Esophagus (tissue), 2 donors: ENCODE measurements around the gene LHFPL4. TPM values are rescaled to one million over a fixed set of nuclear protein-coding genes. Genes with fewer than 3 reads are reported as not detected.

Source experiments
- H3K27ac ChIP-seq, 2 donors: one replicate each; pipeline ENCODE4 v1.5.1; 2013; ENCODE audit warnings: low read depth in 2 of 2, mild to moderate bottlenecking in 2 of 2, inconsistent platforms in 1 of 2, low read length in 1 of 2, moderate library complexity in 1 of 2
- H3K27me3 ChIP-seq, 2 donors: one replicate each; pipeline ENCODE4 v1.6.1; 2013; ENCODE audit warnings: low read length in 2 of 2, control low read depth in 1 of 2, mild to moderate bottlenecking in 1 of 2; ENCODE audit not compliant: insufficient read depth in 2 of 2, control insufficient read depth in 1 of 2
- H3K36me3 ChIP-seq, 2 donors: one replicate each; pipeline ENCODE4 v1.6.1; 2013; ENCODE audit warnings: low read length in 1 of 2; ENCODE audit not compliant: control insufficient read depth in 2 of 2, insufficient read depth in 2 of 2
- H3K4me1 ChIP-seq, 2 donors: one replicate each; pipeline ENCODE4 v1.6.1; 2013; ENCODE audit warnings: low read length in 1 of 2; ENCODE audit not compliant: control insufficient read depth in 2 of 2, insufficient read depth in 2 of 2
- H3K4me3 ChIP-seq, 2 donors: one replicate each; pipeline ENCODE4 v1.5.1; 2013; ENCODE audit warnings: low read length in 2 of 2, mild to moderate bottlenecking in 2 of 2, low read depth in 1 of 2, moderate library complexity in 1 of 2
- H3K9me3 ChIP-seq, 2 donors: one replicate each; pipeline ENCODE4 v1.6.1; 2013; ENCODE audit warnings: mild to moderate bottlenecking in 2 of 2, low read depth in 1 of 2, low read length in 1 of 2, moderate library complexity in 1 of 2; ENCODE audit not compliant: control insufficient read depth in 2 of 2, insufficient read depth in 1 of 2
- WGBS, 2 donors: extraction: QIAGEN DNeasy Blood & Tissue Kit; methylation state at CpG; one replicate each; pipeline ENCODE4 v1.1.7; 2013; 5-methylcytosine and 5-hydroxymethylcytosine counted together
- polyA plus RNA-seq, 2 donors: library from polyadenylated mRNA; stranded (reverse); fragments of 200-250 nt; gene quantifications; one replicate each; pipeline ENCODE4 v1.2.3, GENCODE V29; 2013
- donor health status: healthy with polysubstance abuse.
- donor health status: Bipolar disorder and iron deficiency.

Gene LHFPL4
- polyA plus RNA-seq, 2 donors, result 0.02 TPM; not detected in 1

DNA sequence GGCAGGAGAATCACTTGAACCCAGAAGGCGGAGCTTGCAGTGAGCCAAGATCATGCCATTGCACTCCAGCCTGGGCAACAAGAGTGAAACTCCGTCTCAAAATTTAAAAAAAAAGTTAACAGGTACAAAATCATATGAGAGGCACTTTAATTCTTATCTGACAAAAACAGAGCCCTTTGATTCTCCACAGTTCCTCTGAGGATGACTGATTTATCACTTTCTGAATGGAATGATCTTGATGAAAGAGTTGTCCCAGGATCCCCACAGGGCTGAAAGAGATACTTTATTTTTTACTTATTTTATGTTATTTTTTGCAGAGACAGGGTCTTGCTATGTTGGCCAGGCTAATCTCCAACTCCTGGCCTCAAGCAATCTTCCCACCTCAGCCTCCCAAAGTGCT is 4.0 kb downstream of the LHFPL4 start:
- Histone ChIP-seq H3K4me1 (no peaks in the 10 kb centered on the region), H3K27ac (no peak overlapping the region), H3K4me3 (no peak overlapping the region), H3K9me3 (peaks cover 5% of the 10 kb centered on the region in 2 donors), H3K36me3 (no peaks in the 10 kb centered on the region), H3K27me3 (no peaks in the 10 kb centered on the region)
- WGBS, 2 donors, result 80 to 88% methylated on average over 2 of the region's 2 CpGs

- WGBS, 2 donors, result 81 to 85% methylated on average over 5 of the region's 5 CpGs
- Histone ChIP-seq H3K27me3 (no peaks in the 10 kb centered on the region), H3K27ac (no peak overlapping the region), H3K36me3 (no peaks in the 10 kb centered on the region), H3K4me1 (no peaks in the 10 kb centered on the region), H3K4me3 (no peak overlapping the region), H3K9me3 (peaks cover 5% of the 10 kb centered on the region in 2 donors)
Measured at GRCh38 chr3:9548991-9549390, 4.6 kb downstream of the LHFPL4 start.

DNA sequence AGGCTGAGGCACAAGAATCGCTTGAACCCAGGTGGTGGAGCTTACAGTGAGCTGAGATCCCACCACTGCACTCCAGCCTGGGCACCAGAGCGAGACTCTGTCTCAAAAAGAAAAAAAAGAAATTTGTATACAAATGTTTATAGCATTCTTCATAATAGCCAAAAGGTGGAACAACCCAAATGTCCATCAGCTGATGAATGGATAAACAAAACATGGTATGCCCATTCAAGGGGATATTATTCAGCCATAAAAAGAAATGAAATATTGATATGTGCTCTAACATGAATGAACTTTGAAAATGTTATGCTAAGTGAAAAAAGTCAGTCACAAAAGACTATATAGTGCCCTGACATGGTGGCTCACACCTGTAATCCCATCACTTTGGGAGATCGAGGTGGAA is 11.4 kb downstream of the LHFPL4 start:
- 78 to 85% methylated on average over 3 of the region's 3 CpGs for WGBS, 2 donors
- no peaks in the 10 kb centered on the region for H3K36me3 ChIP-seq
- no peaks in the 10 kb centered on the region for H3K4me1 ChIP-seq
- no peaks in the 10 kb centered on the region for H3K9me3 ChIP-seq
- H3K4me3 ChIP-seq, result no peak overlapping the region
- no peaks in the 10 kb centered on the region for H3K27me3 ChIP-seq
- no peak overlapping the region for H3K27ac ChIP-seq

DNA sequence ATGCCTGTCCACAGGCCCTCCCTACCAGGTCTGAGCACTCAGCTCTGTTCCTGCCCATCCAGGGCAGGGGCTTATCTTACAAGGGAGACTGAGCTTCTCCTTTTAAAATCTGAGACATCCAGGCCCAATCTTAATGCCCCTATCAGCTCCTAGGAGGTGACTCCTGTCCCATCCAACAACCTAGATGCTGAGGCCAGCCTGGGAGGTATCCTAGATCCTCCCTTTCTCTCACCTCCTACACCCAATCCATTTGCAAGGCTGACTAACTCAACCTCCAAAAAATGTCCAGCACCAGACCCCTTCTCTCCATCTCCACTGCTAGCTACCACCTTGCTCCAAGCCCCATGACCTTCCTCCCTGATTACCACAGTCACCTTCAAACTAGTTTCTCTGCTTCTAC is 17.4 kb downstream of the LHFPL4 start:
- Histone ChIP-seq H3K27ac (no peak overlapping the region), H3K4me1 (no peaks in the 10 kb centered on the region), H3K36me3 (no peaks in the 10 kb centered on the region)

DNA sequence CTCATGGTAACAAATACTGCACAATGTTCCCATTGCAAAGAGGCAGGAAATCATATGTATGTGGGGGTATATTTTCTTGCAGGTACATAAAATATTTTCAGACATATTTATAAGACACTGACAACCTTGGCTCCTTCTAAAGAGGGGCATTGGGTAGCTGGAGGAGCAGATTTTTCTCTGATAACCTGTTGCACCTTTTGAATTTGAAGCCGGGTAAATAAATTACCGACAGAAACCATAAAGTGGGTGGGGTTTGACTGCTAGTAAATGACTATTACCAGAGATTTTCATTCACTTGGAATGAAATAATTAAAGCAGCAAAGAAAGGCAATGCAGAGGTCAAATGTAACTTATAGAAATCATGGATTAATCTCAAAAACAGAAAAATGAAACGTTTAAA is 19.2 kb downstream of the LHFPL4 start:
- Histone ChIP-seq H3K36me3 (no peaks in the 10 kb centered on the region), H3K27ac (no peak overlapping the region), H3K27me3 (no peaks in the 10 kb centered on the region), H3K4me1 (no peaks in the 10 kb centered on the region), H3K9me3 (no peaks in the 10 kb centered on the region), H3K4me3 (no peak overlapping the region)
- 51 to 68% methylated on average over 3 of the region's 3 CpGs for WGBS, 2 donors

More for the DNA sequence above, 17.4 kb downstream of the LHFPL4 start:
- no peak overlapping the region for H3K4me3 ChIP-seq
- H3K9me3 ChIP-seq, result no peaks in the 10 kb centered on the region
- H3K27me3 ChIP-seq, result no peaks in the 10 kb centered on the region

- H3K9me3 ChIP-seq, result no peaks in the 10 kb centered on the region
- WGBS, 2 donors, result 76 to 83% methylated on average over 2 of the region's 2 CpGs
Measured at GRCh38 chr3:9525078-9525477, 28.5 kb downstream of the LHFPL4 start.

GRCh38 chr3:9514956-9515355 is 38.7 kb downstream of the LHFPL4 start:
- no peaks in the 10 kb centered on the region for H3K27me3 ChIP-seq
- no peaks in the 10 kb centered on the region for H3K36me3 ChIP-seq
- H3K4me3 ChIP-seq, result no peak overlapping the region
- no peak overlapping the region for H3K27ac ChIP-seq
- no peaks in the 10 kb centered on the region for H3K4me1 ChIP-seq
- WGBS, 2 donors, result 56% methylated on average over 2 of the region's 2 CpGs
- H3K9me3 ChIP-seq, result no peaks in the 10 kb centered on the region

More at GRCh38 chr3:9525078-9525477, 28.5 kb downstream of the LHFPL4 start:
- Histone ChIP-seq H3K4me1 (no peaks in the 10 kb centered on the region), H3K4me3 (no peak overlapping the region), H3K27ac (no peak overlapping the region), H3K36me3 (no peaks in the 10 kb centered on the region), H3K27me3 (peaks cover 0 to 2% of the 10 kb centered on the region in 2 donors)

DNA sequence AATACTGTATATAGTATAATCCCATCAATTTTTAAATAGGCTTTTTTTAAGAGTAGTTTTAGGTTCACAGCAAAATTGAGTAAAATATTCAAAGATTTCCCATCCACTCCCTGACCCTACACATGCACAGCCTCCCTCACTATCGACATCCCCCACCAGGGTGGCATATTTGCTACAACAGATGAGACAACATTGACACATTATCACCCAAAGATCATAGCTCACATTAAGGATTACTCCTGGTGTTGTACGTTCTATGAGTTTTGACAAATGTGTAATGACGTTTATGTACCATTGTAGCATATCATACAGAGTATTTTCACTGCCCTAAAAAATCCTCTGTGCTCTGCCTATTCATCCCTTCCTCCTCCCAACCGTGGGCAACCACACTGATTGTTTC is 39.3 kb downstream of the LHFPL4 start:
- no peak overlapping the region for H3K27ac ChIP-seq
- no peaks in the 10 kb centered on the region for H3K9me3 ChIP-seq
- no peaks in the 10 kb centered on the region for H3K4me1 ChIP-seq
- no peaks in the 10 kb centered on the region for H3K36me3 ChIP-seq
- 61 to 67% methylated on average over 4 of the region's 4 CpGs for WGBS, 2 donors
- no peak overlapping the region for H3K4me3 ChIP-seq
- no peaks in the 10 kb centered on the region for H3K27me3 ChIP-seq

GRCh38 chr3:9512456-9513045 is 41.1 kb downstream of the LHFPL4 start:
- no peaks in the 10 kb centered on the region for H3K4me1 ChIP-seq
- WGBS, 2 donors, result 50 to 70% methylated on average over 7 of the region's 7 CpGs
- no peaks in the 10 kb centered on the region for H3K9me3 ChIP-seq
- no peak overlapping the region for H3K4me3 ChIP-seq
- no peaks in the 10 kb centered on the region for H3K27me3 ChIP-seq
- H3K36me3 ChIP-seq, result no peaks in the 10 kb centered on the region
- no peak overlapping the region for H3K27ac ChIP-seq

DNA sequence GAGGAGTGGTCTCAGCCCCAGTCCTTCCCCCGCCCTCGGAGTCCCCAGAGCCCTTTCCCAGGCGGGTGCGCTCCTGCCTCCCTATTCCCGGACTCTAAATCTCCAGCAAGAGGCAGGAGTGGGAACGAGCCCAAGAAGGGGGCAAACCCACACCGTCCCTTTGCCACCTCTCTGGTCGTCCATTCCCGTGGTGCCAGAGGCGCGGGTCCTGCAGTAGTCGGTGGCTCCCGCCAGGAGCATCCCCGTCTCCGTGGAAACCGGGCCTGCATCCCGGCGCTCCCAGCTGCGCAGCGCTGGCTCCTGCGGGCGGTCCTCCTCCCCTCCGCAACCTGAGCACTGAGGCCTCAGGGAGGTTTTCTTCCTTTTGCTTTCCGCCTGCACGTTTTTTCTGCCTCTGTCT is 44.8 kb downstream of the LHFPL4 start:
- no peak overlapping the region for H3K27ac ChIP-seq
- no peak overlapping the region for H3K4me3 ChIP-seq
- no peaks in the 10 kb centered on the region for H3K36me3 ChIP-seq
- H3K9me3 ChIP-seq, result no peaks in the 10 kb centered on the region
- H3K27me3 ChIP-seq, result no peaks in the 10 kb centered on the region
- 16 to 20% methylated on average over 24 to 25 of the region's 25 CpGs for WGBS, 2 donors
- peaks cover 0 to 3% of the 10 kb centered on the region in 2 donors for H3K4me1 ChIP-seq
